Heart right ventricle (tissue), 16 donors: ENCODE measurements around the gene GJB3. TPM values are rescaled to one million over a fixed set of nuclear protein-coding genes. Genes with fewer than 3 reads are reported as not detected.
A peak's percentile ranks its signal among the peaks of the same experiment; 100 is the strongest.

Experiments
- ATAC-seq, 8 donors: fragments of 200-7000 bp; cut with Tn5 transposase; one replicate each; pipeline ENCODE4 v1.9.1; 2020; ENCODE audit warnings: mild to moderate bottlenecking in 8 of 8, moderate library complexity in 8 of 8, moderate number of reproducible peaks in 1 of 8
- DNase-seq, 2 donors: peaks; one replicate each; pipeline ENCODE4 v3.0.0-alpha.2; 2020
- H3K27ac ChIP-seq, 10 donors: fragments of 200-600 bp; sonication (generic) in 2 of 10; one replicate each; pipeline versions ENCODE4 v1.5.0 to v1.8.0; 2020 to 2022; ENCODE audit warnings: mild to moderate bottlenecking in 3 of 10
- H3K27me3 ChIP-seq, 7 donors: fragments of 200-600 bp; one replicate each; pipeline ENCODE4 v1.8.0; 2021 to 2022; ENCODE audit warnings: mild to moderate bottlenecking in 2 of 7
- H3K36me3 ChIP-seq, 9 donors: fragments of 200-600 bp; sonication (generic) in 1 of 9; one replicate each; pipeline versions ENCODE4 v1.5.0 to v1.8.0; 2020 to 2022; ENCODE audit warnings: mild to moderate bottlenecking in 2 of 9
- H3K4me1 ChIP-seq, 9 donors: fragments of 200-600 bp; sonication (generic) in 1 of 9; one replicate each; pipeline versions ENCODE4 v1.5.0 to v1.8.0; 2020 to 2022; ENCODE audit warnings: mild to moderate bottlenecking in 4 of 9
- H3K4me3 ChIP-seq, 10 donors: fragments of 200-600 bp; sonication (generic) in 2 of 10; one replicate each; pipeline versions ENCODE4 v1.5.0 to v1.8.0; 2020 to 2022; ENCODE audit warnings: mild to moderate bottlenecking in 7 of 10, moderate library complexity in 2 of 10
- H3K9me3 ChIP-seq, 11 donors: fragments of 200-600 bp in 10 of 11; sonication (generic) in 2 of 11; one replicate each; pipeline versions ENCODE4 v1.5.0 to v1.8.0; 2013 to 2022; ENCODE audit warnings: mild to moderate bottlenecking in 2 of 11, control low read depth in 1 of 11, moderate library complexity in 1 of 11
- CTCF ChIP-seq, 9 donors: fragments of 200-600 bp; sonication (generic) in 2 of 9; IDR thresholded peaks; one replicate each; pipeline versions ENCODE4 v1.5.0 to v1.8.0; 2021 to 2022; ENCODE audit warnings: antibody characterized with exemption in 9 of 9, mild to moderate bottlenecking in 5 of 9, moderate library complexity in 1 of 9
- WGBS, 2 donors: extraction: QIAGEN DNeasy Blood & Tissue Kit; methylation state at CpG; one replicate each; pipeline ENCODE4 v1.1.7; 2013; ENCODE audit warnings: inconsistent platforms in 1 of 2; 5-methylcytosine and 5-hydroxymethylcytosine counted together
- intact Hi-C, 10 donors: fragments of 100-400 bp; cut with DNase I; formaldehyde crosslinking; loops; one replicate each; pipeline versions ENCODE4 v1.11.1 to v1.14.2; 2022
- polyA plus RNA-seq, 2 donors: library from polyadenylated mRNA; stranded (reverse); fragments of 200-250 nt; gene quantifications; one replicate each; pipeline ENCODE4 v1.2.3, GENCODE V29; 2013
- total RNA-seq, 10 donors: library from RNA; stranded (reverse); fragmentation: NEBNext Ultra II Directional in 3 of 10; extraction: Animal tissue kit (Norgen Biotek cat#: 25700) in 3 of 10; gene quantifications; one replicate each; pipeline versions ENCODE4 v1.2.1 to v1.2.4, GENCODE V29; 2021 to 2023
- donor health status: Arrhythmogenic right ventricular cardiomyopathy.
- donor health status: ischemic (EF 13 %, LVEDD 7.1; RV severe dilation, severe dysfunction).
- donor health status: healthy with polysubstance abuse.
- donor health status: DM: no; HTN: yes; CAD: no.
- donor health status: DM: no; HTN: no; CAD: no.
- donor health status: ischemic (EF 25% LVEDD 6.9; RV normal size, moderate dysfunction).
- donor health status: ischemic (EF 25% LVEDD 5.7; RV mildly dilated, moderate dysfunction).
- donor health status: healthy.
- donor health status: DM: yes; HTN: yes; CAD: no.
- donor health status: Ischemic cardiomyopathy.
- donor health status: ischemic (EF 35%, LVEDD 5.7; RV mildly dilated, moderate dysfunction).
- donor health status: nonischemic (EF 11% LVEDD 7.7; RV severe dilation, severe dysfunction).
- donor health status: DM: yes; HTN: yes; CAD: no.
- donor health status: PGD.
- donor health status: ischemic (EF 29% LVEDD 5.4; RV normal size, mild dysfunction).
- donor health status: nonischemic (EF 23%, LVEDD 6.1; RV moderate dilation, normal function).

The GJB3 gene
- total and polyA plus RNA-seq, 12 donors: not detected

- TF ChIP-seq CTCF (IDR thresholded peaks at IDR 0.05): no peak
- H3K9me3 ChIP-seq: no peaks in the 10 kb centered on the region
- 89 to 92% methylated on average over 28 of the region's 28 CpGs for WGBS, 2 donors
- no peak overlapping the region for H3K27ac ChIP-seq
- H3K4me1 ChIP-seq: peaks cover 6 to 39% (median 25%) of the 10 kb centered on the region in 9 donors
- H3K36me3 ChIP-seq: no peaks in the 10 kb centered on the region
- intact Hi-C loops: loop anchor here in 5 of 10 donors (5.0 kb wide), 4 partner anchors 68 to 203 kb away; partner anchors contain the start of gene TMEM35B (in 1 of the 5)
- H3K4me3 ChIP-seq: no peak overlapping the region
- H3K27me3 ChIP-seq: peaks cover 18 to 39% (median 32%) of the 10 kb centered on the region in 7 donors
- ATAC-seq (no peak), DNase-seq (no peak)
Measured at GRCh38 chr1:34784751-34785221, 3.8 kb downstream of the GJB3 start.

- Histone ChIP-seq H3K4me3 (no peak overlapping the region), H3K4me1 (peaks cover 8 to 40% (median 25%) of the 10 kb centered on the region in 9 donors), H3K27ac (no peak overlapping the region), H3K27me3 (peaks cover 18 to 33% (median 27%) of the 10 kb centered on the region in 7 donors), H3K9me3 (no peaks in the 10 kb centered on the region), H3K36me3 (no peaks in the 10 kb centered on the region)
- ATAC-seq: no peak
- WGBS, 2 donors: 84 to 87% methylated on average over 22 of the region's 22 CpGs
- intact Hi-C loops: loop anchor here in 5 of 10 donors (5.0 kb wide), 4 partner anchors 67 to 202 kb away; partner anchors contain the start of gene TMEM35B (in 1 of the 5)
- TF ChIP-seq CTCF (IDR thresholded peaks at IDR 0.05): no peak
- no peak for DNase-seq
Measured at GRCh38 chr1:34785231-34785874, 4.3 kb downstream of the GJB3 start.

GRCh38 chr1:34785875-34786470 is 5.0 kb downstream of the GJB3 start:
- DNase-seq (no peak), ATAC-seq (peak in 1 of 8 donors; percentile 1)
- Histone ChIP-seq H3K27ac (no peak overlapping the region), H3K4me1 (peaks cover 8 to 43% (median 23%) of the 10 kb centered on the region in 9 donors), H3K4me3 (no peak overlapping the region), H3K27me3 (peaks cover 17 to 27% (median 21%) of the 10 kb centered on the region in 7 donors), H3K9me3 (no peaks in the 10 kb centered on the region), H3K36me3 (no peaks in the 10 kb centered on the region)
- 68 to 72% methylated on average over 4 of the region's 4 CpGs for WGBS, 2 donors
- no peak for TF ChIP-seq CTCF (IDR thresholded peaks at IDR 0.05)
- intact Hi-C loops: loop anchor here (1.0 to 5.0 kb wide), 8 partner anchors 65 to 201 kb away; partner anchors contain the start of gene TMEM35B (in 1 of the 10)

GRCh38 chr1:34786521-34787325 is 5.7 kb downstream of the GJB3 start:
- peak; percentile 70 to 94 (median 86) for TF ChIP-seq CTCF (IDR thresholded peaks at IDR 0.05)
- peaks cover 2 to 37% (median 15%) of the 10 kb centered on the region in 9 donors for H3K4me1 ChIP-seq
- WGBS, 2 donors: 52 to 53% methylated on average over 14 of the region's 14 CpGs
- peak; percentile 62 to 77 for DNase-seq
- ATAC-seq: peak; percentile 57 to 86 (median 80)
- intact Hi-C loops: loop anchor here (1.0 to 5.0 kb wide), 8 partner anchors 64 to 201 kb away; partner anchors contain the start of gene TMEM35B (in 1 of the 10)
- H3K27me3 ChIP-seq: peaks cover 10 to 21% (median 16%) of the 10 kb centered on the region in 7 donors
- H3K27ac ChIP-seq: peak overlapping the region in 1 of 10 donors; percentile 11
- H3K9me3 ChIP-seq: no peaks in the 10 kb centered on the region
- no peak overlapping the region for H3K4me3 ChIP-seq
- no peaks in the 10 kb centered on the region for H3K36me3 ChIP-seq
